CD14-positive monocyte (primary cell): ENCODE results near the gene E2F7. TPM values are rescaled to one million over a fixed set of nuclear protein-coding genes. Genes with fewer than 3 reads are reported as not detected.

Source experiments
- DNase-seq, 3 donors: peaks; one replicate each; pipeline ENCODE4 v3.0.0-alpha.2; 2011 to 2022
- H2AFZ ChIP-seq: 2 replicates; pipeline ENCODE4 v1.6.0; 2012; ENCODE audit warnings: mild to moderate bottlenecking, low read depth, low read length, inconsistent platforms; ENCODE audit not compliant: insufficient read depth, poor library complexity, severe bottlenecking
- H3K27ac ChIP-seq, 2 donors: 1 replicate in 1 of 2; 2 replicates in 1 of 2; pipeline ENCODE4 v1.5.1; 2012 to 2013; ENCODE audit warnings: low read length in 2 of 2, control low read depth in 1 of 2, inconsistent platforms in 1 of 2, low read depth in 1 of 2, mild to moderate bottlenecking in 1 of 2
- H3K27me3 ChIP-seq, 2 donors: one replicate each; pipeline versions ENCODE4 v1.6.0 to v1.6.1; 2011 to 2013; ENCODE audit warnings: low read length in 2 of 2; ENCODE audit not compliant: control insufficient read depth in 2 of 2, insufficient read depth in 2 of 2
- H3K36me3 ChIP-seq, 2 donors: replicated peaks in 1 of 2; 1 replicate in 1 of 2; 2 replicates in 1 of 2; pipeline versions ENCODE4 v1.5.1 to v1.6.1; 2012 to 2013; ENCODE audit warnings: low read length in 2 of 2, control low read depth in 1 of 2, inconsistent platforms in 1 of 2, mild to moderate bottlenecking in 1 of 2; ENCODE audit not compliant: insufficient read depth in 2 of 2, control insufficient read depth in 1 of 2
- H3K4me1 ChIP-seq, 2 donors: 1 replicate in 1 of 2; 2 replicates in 1 of 2; pipeline versions ENCODE4 v1.5.1 to v1.6.1; 2012 to 2013; ENCODE audit warnings: low read length in 2 of 2, control low read depth in 1 of 2, inconsistent platforms in 1 of 2, mild to moderate bottlenecking in 1 of 2, moderate library complexity in 1 of 2; ENCODE audit not compliant: insufficient read depth in 2 of 2, control insufficient read depth in 1 of 2
- H3K4me2 ChIP-seq: replicated peaks from 2 replicates; pipeline ENCODE3; 2012; ENCODE audit warnings: low read length, moderate library complexity, mild to moderate bottlenecking; ENCODE audit not compliant: poor library complexity, severe bottlenecking; ENCODE audit errors: extremely low read depth
- H3K4me3 ChIP-seq, 3 experiments: fragments of 200-600 bp in 1 of 3; sonication (generic) in 1 of 3; replicated peaks in 1 of 3; 1 replicate in 2 of 3; 2 replicates in 1 of 3; pipeline ENCODE4 v1.5.1; 2011 to 2013; ENCODE audit warnings: low read length in 3 of 3, mild to moderate bottlenecking in 3 of 3, control low read depth in 2 of 3, low read depth in 2 of 3, inconsistent platforms in 1 of 3, moderate library complexity in 1 of 3
- H3K79me2 ChIP-seq: 2 replicates; pipeline ENCODE4 v1.6.0; 2012; ENCODE audit warnings: mild to moderate bottlenecking, control low read depth, inconsistent platforms, low read length, moderate library complexity; ENCODE audit not compliant: insufficient read depth
- H3K9ac ChIP-seq: 2 replicates; pipeline ENCODE4 v1.6.0; 2017; ENCODE audit warnings: low read length, mild to moderate bottlenecking; ENCODE audit not compliant: insufficient read depth, poor library complexity, severe bottlenecking
- H3K9me3 ChIP-seq, 2 donors: replicated peaks in 1 of 2; 1 replicate in 1 of 2; 2 replicates in 1 of 2; pipeline versions ENCODE4 v1.5.1 to v1.6.1; 2012 to 2013; ENCODE audit warnings: low read length in 2 of 2, control low read depth in 1 of 2; ENCODE audit not compliant: control insufficient read depth in 1 of 2, insufficient read depth in 1 of 2
- H4K20me1 ChIP-seq: 2 replicates; pipeline ENCODE4 v1.6.0; 2012; ENCODE audit warnings: mild to moderate bottlenecking, low read length, control low read depth, moderate library complexity; ENCODE audit not compliant: insufficient read depth
- H3K27ac Mint-ChIP-seq, 7 donors: one replicate each; pipeline ENCODE4 v1.8.0; 2020; ENCODE audit warnings: mild to moderate bottlenecking in 7 of 7, mixed read lengths in 7 of 7, moderate library complexity in 6 of 7, inconsistent platforms in 2 of 7
- H3K27me3 Mint-ChIP-seq, 3 donors: one replicate each; pipeline ENCODE4 v1.8.0; 2021 to 2022; ENCODE audit warnings: low read depth in 3 of 3, mild to moderate bottlenecking in 3 of 3, mixed read lengths in 3 of 3, moderate library complexity in 3 of 3, inconsistent platforms in 1 of 3
- H3K36me3 Mint-ChIP-seq, 2 donors: one replicate each; pipeline ENCODE4 v1.8.0; 2020; ENCODE audit warnings: mixed read lengths in 2 of 2, inconsistent platforms in 1 of 2, mild to moderate bottlenecking in 1 of 2
- H3K4me1 Mint-ChIP-seq: one replicate; pipeline ENCODE4 v1.8.0; 2020; ENCODE audit warnings: mild to moderate bottlenecking, mixed read lengths
- H3K4me3 Mint-ChIP-seq, 2 donors: one replicate each; pipeline ENCODE4 v1.8.0; 2020; ENCODE audit warnings: mild to moderate bottlenecking in 2 of 2, mixed read lengths in 2 of 2, moderate library complexity in 1 of 2
- H3K9me3 Mint-ChIP-seq, 7 donors: one replicate each; pipeline ENCODE4 v1.8.0; 2020 to 2022; ENCODE audit warnings: mixed read lengths in 7 of 7, mild to moderate bottlenecking in 6 of 7, moderate library complexity in 6 of 7, inconsistent platforms in 2 of 7
- CTCF ChIP-seq: fragments of 200-600 bp; IDR thresholded peaks from one replicate; pipeline ENCODE4 v1.8.0; 2022; ENCODE audit warnings: antibody characterized with exemption, mild to moderate bottlenecking
- WGBS: methylation state at CpG from one replicate; pipeline ENCODE4 v1.1.5; 2013; ENCODE audit warnings: missing lambda C conversion rate; ENCODE audit not compliant: insufficient coverage; 5-methylcytosine and 5-hydroxymethylcytosine counted together
- intact Hi-C, 2 donors: fragments of 100-400 bp; cut with micrococcal nuclease; formaldehyde crosslinking; loops; one replicate each; pipeline versions ENCODE4 v1.15.0 to v1.15.1; 2023
- polyA plus RNA-seq, 3 donors: library from polyadenylated mRNA; depleted of rRNA in 1 of 3; unstranded in 2 of 3; stranded (reverse) in 1 of 3; fragments of 300-500 nt in 2 of 3; fragments of >200 nt in 1 of 3; fragmentation: Illumina TruSeq in 2 of 3; gene quantifications; 1 replicate in 2 of 3; 2 replicates in 1 of 3; pipeline ENCODE4 v1.2.3, GENCODE V29; 2012 to 2021

E2F7 gene
- polyA plus RNA-seq, 3 donors, result not detected

GRCh38 chr12:77089686-77090220, 24.4 kb upstream of the E2F7 start:
- TF ChIP-seq CTCF, result no peak
- no CpG with 5 or more reads among the region's 1 CpG for WGBS
- H4K20me1 ChIP-seq, result no peaks in the 10 kb centered on the region
- Mint-ChIP-seq H3K27me3 (peaks cover 3 to 6% (median 5%) of the 10 kb centered on the region in 3 donors), H3K36me3 (no peaks in the 10 kb centered on the region), H3K4me1 (no peaks in the 10 kb centered on the region), H3K4me3 (no peak overlapping the region), H3K9me3 (peaks cover 2 to 11% (median 4%) of the 10 kb centered on the region in 7 donors), H3K27ac (no peak overlapping the region)
- H3K79me2 ChIP-seq, result no peaks in the 10 kb centered on the region
- DNase-seq, result no peak
- intact Hi-C loops, result no loop called here
- H3K27me3 ChIP-seq, result no peaks in the 10 kb centered on the region
- no peak overlapping the region for H3K4me2 ChIP-seq
- no peak overlapping the region for H3K9ac ChIP-seq
- H3K36me3 ChIP-seq, result no peaks in the 10 kb centered on the region
- H2AFZ ChIP-seq, result no peak overlapping the region
- H3K9me3 ChIP-seq, result no peaks in the 10 kb centered on the region
- H3K4me3 ChIP-seq, result no peak overlapping the region
- no peak overlapping the region for H3K27ac ChIP-seq
- no peaks in the 10 kb centered on the region for H3K4me1 ChIP-seq

GRCh38 chr12:77087427-77087826, 22.1 kb upstream of the E2F7 start:
- no peak for TF ChIP-seq CTCF
- 67% methylated on average over 2 of the region's 4 CpGs for WGBS
- Histone ChIP-seq H2AFZ (no peak overlapping the region), H3K36me3 (no peaks in the 10 kb centered on the region), H3K9ac (no peak overlapping the region), H3K4me1 (no peaks in the 10 kb centered on the region), H4K20me1 (no peaks in the 10 kb centered on the region), H3K4me3 (no peak overlapping the region), H3K27ac (no peak overlapping the region), H3K4me2 (no peak overlapping the region), H3K27me3 (no peaks in the 10 kb centered on the region), H3K9me3 (no peaks in the 10 kb centered on the region), H3K79me2 (no peaks in the 10 kb centered on the region)
- intact Hi-C loops, result no loop called here
- no peaks in the 10 kb centered on the region for H3K36me3 Mint-ChIP-seq
- no peak for DNase-seq
- H3K9me3 Mint-ChIP-seq, result peaks cover 0 to 9% (median 4%) of the 10 kb centered on the region in 7 donors
- no peaks in the 10 kb centered on the region for H3K4me1 Mint-ChIP-seq
- H3K27ac Mint-ChIP-seq, result no peak overlapping the region
- H3K4me3 Mint-ChIP-seq, result no peak overlapping the region
- H3K27me3 Mint-ChIP-seq, result peaks cover 3 to 5% (median 4%) of the 10 kb centered on the region in 3 donors
